Neutrophil (primary cell): Measurements from ENCODE around the gene ASB10.

Experiments used
- H3K27ac ChIP-seq: fragments of 200-600 bp; sonication (generic); 2 replicates; pipeline ENCODE4 v1.5.1; 2016; ENCODE audit warnings: mild to moderate bottlenecking, moderate library complexity
- H3K27me3 ChIP-seq: fragments of 200-600 bp; sonication (generic); 2 replicates; pipeline ENCODE4 v1.6.0; 2016; ENCODE audit warnings: mild to moderate bottlenecking
- H3K36me3 ChIP-seq: fragments of 200-600 bp; sonication (generic); 2 replicates; pipeline ENCODE4 v1.5.1; 2017
- H3K4me1 ChIP-seq, 2 experiments: fragments of 200-600 bp in 1 of 2; sonication (generic) in 1 of 2; 1 replicate in 1 of 2; 2 replicates in 1 of 2; pipeline versions ENCODE4 v1.5.1 to v1.6.1; 2013 to 2016; ENCODE audit warnings: low read depth in 1 of 2, low read length in 1 of 2, mild to moderate bottlenecking in 1 of 2, moderate library complexity in 1 of 2; ENCODE audit not compliant: control insufficient read depth in 1 of 2, insufficient read depth in 1 of 2
- H3K4me3 ChIP-seq, 2 experiments: fragments of 200-600 bp in 1 of 2; sonication (generic) in 1 of 2; 1 replicate in 1 of 2; 2 replicates in 1 of 2; pipeline ENCODE4 v1.5.1; 2013 to 2016; ENCODE audit warnings: low read depth in 1 of 2, low read length in 1 of 2, mild to moderate bottlenecking in 1 of 2, moderate library complexity in 1 of 2
- H3K9me3 ChIP-seq: fragments of 200-600 bp; sonication (generic); 2 replicates; pipeline ENCODE4 v1.5.1; 2016
- TF ChIP-seq, protein P1 (sequence below): fragments of 200-600 bp; sonication (generic); IDR thresholded peaks from 2 replicates; pipeline ENCODE4 v1.5.1; 2016; ENCODE audit warnings: antibody characterized with exemption

The ASB10 gene

DNA sequence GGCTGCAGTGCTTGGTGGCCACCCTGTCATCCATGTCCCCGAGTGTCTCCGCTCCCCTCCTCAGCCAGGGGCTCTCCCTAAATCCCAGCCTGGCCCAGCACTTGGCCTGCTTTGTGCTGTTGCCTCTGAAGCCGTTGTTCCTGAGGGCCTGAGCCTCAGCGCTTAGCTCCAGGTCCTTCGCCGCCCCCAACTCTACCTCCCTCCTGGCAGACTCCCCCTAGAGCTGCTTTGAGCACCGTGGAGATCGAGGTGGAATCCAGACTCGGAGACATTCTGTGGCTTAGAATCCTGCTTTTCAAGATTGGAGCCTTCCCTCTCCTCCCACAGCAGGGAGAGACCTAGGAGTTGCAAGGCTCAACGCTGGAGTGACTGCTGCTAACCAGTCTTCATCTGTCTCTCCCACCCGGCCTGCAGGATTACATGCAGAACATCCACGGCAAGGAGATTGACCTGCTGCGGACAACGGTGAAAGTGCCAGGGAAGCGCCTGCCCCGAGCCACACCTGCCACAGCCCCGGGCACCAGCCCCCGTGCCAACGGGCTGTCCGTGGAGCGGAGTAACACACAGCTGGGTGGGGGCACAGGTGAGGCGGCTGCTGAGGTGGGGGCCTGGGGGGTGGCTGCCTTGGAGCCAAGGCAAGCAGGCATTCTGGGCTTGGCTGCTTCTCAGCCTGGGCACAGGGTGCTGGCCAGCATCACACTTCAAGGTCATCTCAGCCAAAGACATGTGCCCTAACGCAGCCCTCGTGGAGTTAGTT is 52.9 kb downstream of the ASB10 start:
- TF ChIP-seq, protein P1, sequence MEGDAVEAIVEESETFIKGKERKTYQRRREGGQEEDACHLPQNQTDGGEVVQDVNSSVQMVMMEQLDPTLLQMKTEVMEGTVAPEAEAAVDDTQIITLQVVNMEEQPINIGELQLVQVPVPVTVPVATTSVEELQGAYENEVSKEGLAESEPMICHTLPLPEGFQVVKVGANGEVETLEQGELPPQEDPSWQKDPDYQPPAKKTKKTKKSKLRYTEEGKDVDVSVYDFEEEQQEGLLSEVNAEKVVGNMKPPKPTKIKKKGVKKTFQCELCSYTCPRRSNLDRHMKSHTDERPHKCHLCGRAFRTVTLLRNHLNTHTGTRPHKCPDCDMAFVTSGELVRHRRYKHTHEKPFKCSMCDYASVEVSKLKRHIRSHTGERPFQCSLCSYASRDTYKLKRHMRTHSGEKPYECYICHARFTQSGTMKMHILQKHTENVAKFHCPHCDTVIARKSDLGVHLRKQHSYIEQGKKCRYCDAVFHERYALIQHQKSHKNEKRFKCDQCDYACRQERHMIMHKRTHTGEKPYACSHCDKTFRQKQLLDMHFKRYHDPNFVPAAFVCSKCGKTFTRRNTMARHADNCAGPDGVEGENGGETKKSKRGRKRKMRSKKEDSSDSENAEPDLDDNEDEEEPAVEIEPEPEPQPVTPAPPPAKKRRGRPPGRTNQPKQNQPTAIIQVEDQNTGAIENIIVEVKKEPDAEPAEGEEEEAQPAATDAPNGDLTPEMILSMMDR = no peak
- Histone ChIP-seq H3K27ac (no peak overlapping the region), H3K4me3 (no peak overlapping the region), H3K9me3 (no peaks in the 10 kb centered on the region), H3K4me1 (no peaks in the 10 kb centered on the region), H3K36me3 (peaks cover 14% of the 10 kb centered on the region), H3K27me3 (no peaks in the 10 kb centered on the region)

DNA sequence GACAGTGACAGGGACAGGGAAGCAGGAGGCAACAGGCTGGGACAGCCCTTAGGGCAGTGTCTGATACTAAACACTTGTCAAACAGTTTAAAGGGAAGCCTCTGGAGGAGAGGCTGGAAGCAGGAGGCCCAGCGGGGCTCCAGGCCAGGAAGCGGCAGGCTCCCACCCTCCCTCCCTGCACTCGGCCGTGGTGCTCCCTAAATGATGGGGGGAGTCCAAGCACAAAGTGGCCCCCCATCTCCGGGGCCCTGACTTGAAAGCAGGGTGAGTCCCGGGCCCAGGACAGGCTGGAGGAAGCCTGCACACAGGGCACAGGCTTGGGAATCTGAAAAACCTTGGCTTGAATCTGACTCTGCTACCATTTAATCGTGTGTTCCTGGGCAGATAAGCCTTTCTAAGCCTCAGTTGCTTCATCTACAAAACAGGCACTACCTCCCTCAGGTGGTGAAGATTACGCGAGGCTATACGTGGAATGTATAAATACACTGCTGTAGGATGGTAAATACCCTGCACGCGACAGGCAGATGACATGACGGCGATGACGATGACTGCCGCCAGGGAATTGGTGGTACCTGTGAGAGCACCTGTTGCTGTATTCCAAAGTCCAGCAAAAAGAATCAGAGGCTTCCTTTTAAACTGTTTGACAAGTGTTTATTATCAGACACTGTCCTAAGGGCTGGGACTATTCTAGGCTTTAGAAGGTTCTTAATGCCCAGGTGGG is 53.6 kb downstream of the ASB10 start:
- Histone ChIP-seq H3K36me3 (peaks cover 15% of the 10 kb centered on the region), H3K27me3 (no peaks in the 10 kb centered on the region), H3K4me1 (no peaks in the 10 kb centered on the region), H3K4me3 (no peak overlapping the region), H3K9me3 (no peaks in the 10 kb centered on the region), H3K27ac (no peak overlapping the region)
- TF ChIP-seq, protein P1 = no peak

DNA sequence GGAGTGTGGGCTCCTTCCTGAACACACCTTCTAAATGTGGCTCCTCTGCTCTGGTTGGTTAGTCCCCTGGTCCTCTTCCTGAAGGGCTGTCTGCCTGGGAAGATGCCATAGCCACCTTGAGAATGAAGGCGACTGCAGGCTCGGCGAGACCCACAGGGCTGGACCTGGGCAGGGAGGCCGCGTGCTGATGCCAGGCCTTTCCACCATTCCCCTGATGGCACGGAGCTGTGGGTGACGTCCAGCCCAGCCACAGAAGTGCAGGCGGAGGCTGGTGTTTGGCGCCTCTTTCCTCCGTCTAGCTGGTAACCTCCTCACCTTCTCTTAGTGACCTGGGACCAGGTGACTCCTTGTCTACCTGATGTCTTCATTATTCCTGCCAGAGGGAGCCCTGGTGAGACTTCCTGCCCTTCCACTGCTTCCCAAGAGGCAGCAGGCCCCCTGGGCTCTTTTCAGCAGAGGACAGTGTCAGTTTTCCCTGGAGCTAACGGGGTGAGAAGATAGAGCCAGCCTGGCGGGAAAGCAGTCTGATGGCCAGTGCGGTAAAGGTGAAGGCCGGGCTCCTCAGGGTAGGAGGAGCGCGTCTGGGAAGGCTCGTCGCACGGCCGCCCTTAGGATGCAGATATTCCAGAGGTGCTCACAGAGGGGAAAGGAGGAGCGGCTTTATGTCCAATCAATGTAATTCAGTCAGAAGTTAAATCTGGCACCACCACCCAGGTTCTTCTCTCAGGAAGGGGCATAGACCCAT is 54.4 kb downstream of the ASB10 start:
- H3K27ac ChIP-seq = no peak overlapping the region
- no peaks in the 10 kb centered on the region for H3K4me1 ChIP-seq
- no peak overlapping the region for H3K4me3 ChIP-seq
- peaks cover 15% of the 10 kb centered on the region for H3K36me3 ChIP-seq
- H3K9me3 ChIP-seq = no peaks in the 10 kb centered on the region
- no peaks in the 10 kb centered on the region for H3K27me3 ChIP-seq
- TF ChIP-seq, protein P1 = no peak

DNA sequence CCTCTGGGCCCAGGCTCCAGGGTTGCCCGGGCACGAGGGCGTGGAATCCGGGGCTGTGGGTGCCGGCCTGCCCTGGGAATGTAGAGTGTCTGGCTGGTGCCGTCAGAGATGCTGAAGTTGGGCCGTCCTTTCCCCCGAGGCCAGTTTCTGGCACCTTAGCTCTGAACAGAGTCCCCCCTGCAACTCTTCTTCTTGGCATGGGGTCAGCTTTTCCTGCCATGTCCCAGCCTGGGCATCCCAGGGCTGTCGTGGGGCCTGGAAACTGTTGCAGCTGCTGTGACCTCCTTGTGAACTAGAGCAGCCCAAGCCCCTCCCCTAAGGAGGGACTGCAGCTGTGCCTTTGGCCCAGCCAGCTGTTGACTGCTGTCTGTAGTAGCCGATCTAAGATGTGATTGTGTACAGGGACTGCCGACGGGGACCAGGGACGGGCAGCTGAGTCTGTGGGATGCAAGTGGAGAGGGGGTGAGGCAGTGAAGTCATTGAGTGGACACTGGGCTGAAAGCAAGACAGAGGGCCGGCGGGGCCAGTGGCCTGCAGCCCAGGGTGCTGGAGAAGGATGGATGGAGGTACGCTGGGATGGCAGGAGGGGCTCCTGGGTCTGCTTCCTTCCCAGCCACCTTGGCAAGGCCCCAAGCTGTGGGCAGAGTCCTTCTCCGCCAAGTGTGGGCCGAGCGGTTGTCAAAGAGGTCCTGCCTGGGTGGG is 55.3 kb downstream of the ASB10 start:
- peaks cover 15% of the 10 kb centered on the region for H3K36me3 ChIP-seq
- H3K27ac ChIP-seq = no peak overlapping the region
- TF ChIP-seq, protein P1 = no peak
- H3K4me3 ChIP-seq = no peak overlapping the region
- H3K4me1 ChIP-seq = no peaks in the 10 kb centered on the region
- H3K27me3 ChIP-seq = no peaks in the 10 kb centered on the region
- no peaks in the 10 kb centered on the region for H3K9me3 ChIP-seq

DNA sequence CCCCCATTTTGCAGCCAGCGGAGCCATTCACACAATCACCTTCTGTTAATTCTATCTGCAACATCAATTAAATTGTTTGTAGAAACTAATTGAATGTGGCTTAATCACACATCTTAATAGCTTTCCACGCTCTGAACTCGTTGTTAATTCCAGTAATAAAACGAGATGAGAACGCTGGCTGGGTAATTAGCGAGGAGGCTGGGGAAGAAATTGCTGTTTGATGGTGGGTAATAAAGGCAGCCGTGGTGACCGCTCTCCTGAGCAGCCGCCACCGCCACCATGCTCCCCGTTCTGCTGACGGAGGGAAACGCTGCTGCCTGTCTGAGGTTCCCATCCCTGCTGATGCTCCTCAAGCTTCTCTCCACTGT is 55.8 kb downstream of the ASB10 start:
- H3K27me3 ChIP-seq = no peaks in the 10 kb centered on the region
- H3K36me3 ChIP-seq = peaks cover 12% of the 10 kb centered on the region
- H3K27ac ChIP-seq = no peak overlapping the region
- H3K9me3 ChIP-seq = no peaks in the 10 kb centered on the region
- TF ChIP-seq, protein P1 = no peak
- H3K4me3 ChIP-seq = no peak overlapping the region
- H3K4me1 ChIP-seq = no peaks in the 10 kb centered on the region
